OCI-LY7 (cell line): Measurements from ENCODE around the gene TP53INP2. TPM values are rescaled to one million over a fixed set of nuclear protein-coding genes. Genes with fewer than 3 reads are reported as not detected.

Experiments
- BruUV-seq: library from RNA; stranded (reverse); fragments of 400-500 nt; replicated peaks from 2 replicates; lab custom pipeline; 2021; lab: Mats Ljungman, UMichigan
- CTCF ChIA-PET: fragments of 300-600 bp; sonication (Branson Sonifier 250); formaldehyde crosslinking; loops from one replicate; lab custom pipeline; 2022; ENCODE audit warnings: antibody characterized with exemption; ENCODE audit not compliant: unreplicated experiment; lab: Charles Lee
- POLR2A ChIA-PET: fragments of 300-600 bp; sonication (Branson Sonifier 250); formaldehyde crosslinking; loops from one replicate; lab custom pipeline; 2022; ENCODE audit warnings: antibody characterized with exemption; lab: Charles Lee
- DNase-seq: peaks from one replicate; pipeline ENCODE4 v3.0.0-alpha.2; 2015; ENCODE audit warnings: low spot score
- H2AFZ ChIP-seq: fragments of 200-600 bp; sonication (generic), shearing (Covaris generic); 2 replicates; pipeline ENCODE4 v1.6.1; 2014; ENCODE audit warnings: mild to moderate bottlenecking, antibody characterized with exemption, low read length, moderate library complexity
- H3K27ac ChIP-seq: fragments of 200-600 bp; sonication (generic); 2 replicates; pipeline ENCODE4 v1.5.1; 2014; ENCODE audit warnings: mixed run types, low read depth, mild to moderate bottlenecking, moderate library complexity, low read length, inconsistent platforms; ENCODE audit not compliant: poor library complexity, severe bottlenecking
- H3K36me3 ChIP-seq: fragments of 200-600 bp; sonication (generic); 2 replicates; pipeline ENCODE4 v1.6.1; 2014; ENCODE audit warnings: mild to moderate bottlenecking, antibody characterized with exemption, low read length, moderate library complexity, mixed read lengths; ENCODE audit not compliant: insufficient read depth
- H3K4me1 ChIP-seq: fragments of 200-600 bp; sonication (generic); 2 replicates; pipeline ENCODE4 v1.5.1; 2014; ENCODE audit warnings: mild to moderate bottlenecking, low read length; ENCODE audit not compliant: insufficient read depth, poor library complexity, severe bottlenecking
- H3K4me2 ChIP-seq: fragments of 200-600 bp; sonication (generic); 2 replicates; pipeline ENCODE4 v1.6.1; 2014; ENCODE audit warnings: mild to moderate bottlenecking, low read length
- H3K4me3 ChIP-seq: fragments of 200-600 bp; sonication (generic); 2 replicates; pipeline ENCODE4 v1.5.1; 2014; ENCODE audit warnings: mild to moderate bottlenecking, low read depth, low read length; ENCODE audit not compliant: poor library complexity, severe bottlenecking
- H3K79me2 ChIP-seq: fragments of 200-600 bp; sonication (generic); 2 replicates; pipeline ENCODE4 v1.6.1; 2016; ENCODE audit warnings: low read depth, mild to moderate bottlenecking, low read length, moderate library complexity, mixed read lengths; ENCODE audit not compliant: insufficient read depth
- H3K9me2 ChIP-seq: fragments of 200-600 bp; sonication (generic); 2 replicates; pipeline ENCODE4 v1.6.1; 2016; ENCODE audit warnings: mild to moderate bottlenecking, low read length, mixed read lengths; ENCODE audit not compliant: insufficient read depth
- H3K9me3 ChIP-seq: fragments of 200-600 bp; sonication (generic); 2 replicates; pipeline ENCODE4 v1.6.1; 2014; ENCODE audit warnings: mild to moderate bottlenecking, mixed run types, low read length, mixed read lengths
- H4K20me1 ChIP-seq: fragments of 200-600 bp; sonication (generic); 2 replicates; pipeline ENCODE4 v1.6.1; 2014; ENCODE audit warnings: mild to moderate bottlenecking, antibody characterized with exemption, low read length, moderate library complexity, mixed read lengths; ENCODE audit not compliant: insufficient read depth
- EZH2phosphoT487 ChIP-seq: fragments of 200-600 bp; sonication (generic); IDR thresholded peaks from 2 replicates; pipeline ENCODE4 v1.6.1; 2018; ENCODE audit warnings: low read depth, borderline replicate concordance, mild to moderate bottlenecking, mixed run types, antibody characterized with exemption, low read length, moderate library complexity, mixed read lengths
- intact Hi-C: fragments of 100-400 bp; cut with micrococcal nuclease; formaldehyde crosslinking; loops from one replicate; pipeline ENCODE4 v1.10.0; 2022; ENCODE audit not compliant: unreplicated experiment
- total RNA-seq, 2 experiments: library from RNA; depleted of rRNA in 1 of 2; stranded (reverse); fragments of >200 nt in 1 of 2; shearing (Covaris generic) in 1 of 2; gene quantifications; 2 replicates each; pipeline ENCODE4 v1.2.3, GENCODE V29; 2014 to 2022
- TF ChIP-seq, protein P1 (sequence below): fragments of 200-600 bp; sonication (generic); conservative IDR thresholded peaks from 2 replicates; pipeline ENCODE4 v1.5.1; 2014; ENCODE audit warnings: mild to moderate bottlenecking, antibody characterized with exemption, low read length, moderate library complexity, mixed read lengths

TP53INP2 gene
- total RNA-seq, 2 experiments from 2014 or later = 0.73 to 7.9 TPM

DNA sequence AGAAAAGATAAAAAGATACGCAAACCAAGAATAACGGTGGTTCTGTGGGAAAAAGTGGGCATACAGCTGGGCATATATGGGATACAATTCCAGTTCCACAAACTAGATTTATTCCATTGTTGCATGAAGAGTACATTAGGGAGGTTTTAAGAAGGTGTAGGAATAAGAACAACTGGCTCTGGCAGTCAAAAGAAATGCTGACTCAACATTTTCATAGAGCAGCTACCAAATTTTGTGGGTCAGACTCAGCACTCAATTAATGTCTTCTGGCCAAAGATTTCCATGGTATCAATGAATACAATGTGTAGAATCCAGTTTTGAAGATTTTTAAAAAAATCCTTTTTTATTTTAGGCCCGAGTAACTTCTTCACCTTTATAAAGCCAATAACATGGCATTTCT, 40.2 kb downstream of the TP53INP2 start:
- intact Hi-C loops = no loop called here
- ChIA-PET POLR2A (no interaction called here), CTCF (no interaction called here)
- Histone ChIP-seq H3K27ac (no peak overlapping the region), H3K9me3 (no peaks in the 10 kb centered on the region), H3K4me1 (no peaks in the 10 kb centered on the region), H4K20me1 (no peaks in the 10 kb centered on the region), H3K9me2 (no peaks in the 10 kb centered on the region), H3K36me3 (peaks cover 71% of the 10 kb centered on the region), H3K4me2 (no peak overlapping the region), H2AFZ (no peak overlapping the region), H3K4me3 (no peak overlapping the region), H3K79me2 (no peaks in the 10 kb centered on the region)
- BruUV-seq = no TSS peak
- DNase-seq = no peak
- TF ChIP-seq, protein P1, sequence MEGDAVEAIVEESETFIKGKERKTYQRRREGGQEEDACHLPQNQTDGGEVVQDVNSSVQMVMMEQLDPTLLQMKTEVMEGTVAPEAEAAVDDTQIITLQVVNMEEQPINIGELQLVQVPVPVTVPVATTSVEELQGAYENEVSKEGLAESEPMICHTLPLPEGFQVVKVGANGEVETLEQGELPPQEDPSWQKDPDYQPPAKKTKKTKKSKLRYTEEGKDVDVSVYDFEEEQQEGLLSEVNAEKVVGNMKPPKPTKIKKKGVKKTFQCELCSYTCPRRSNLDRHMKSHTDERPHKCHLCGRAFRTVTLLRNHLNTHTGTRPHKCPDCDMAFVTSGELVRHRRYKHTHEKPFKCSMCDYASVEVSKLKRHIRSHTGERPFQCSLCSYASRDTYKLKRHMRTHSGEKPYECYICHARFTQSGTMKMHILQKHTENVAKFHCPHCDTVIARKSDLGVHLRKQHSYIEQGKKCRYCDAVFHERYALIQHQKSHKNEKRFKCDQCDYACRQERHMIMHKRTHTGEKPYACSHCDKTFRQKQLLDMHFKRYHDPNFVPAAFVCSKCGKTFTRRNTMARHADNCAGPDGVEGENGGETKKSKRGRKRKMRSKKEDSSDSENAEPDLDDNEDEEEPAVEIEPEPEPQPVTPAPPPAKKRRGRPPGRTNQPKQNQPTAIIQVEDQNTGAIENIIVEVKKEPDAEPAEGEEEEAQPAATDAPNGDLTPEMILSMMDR = no peak
- TF ChIP-seq EZH2phosphoT487 = no peak

DNA sequence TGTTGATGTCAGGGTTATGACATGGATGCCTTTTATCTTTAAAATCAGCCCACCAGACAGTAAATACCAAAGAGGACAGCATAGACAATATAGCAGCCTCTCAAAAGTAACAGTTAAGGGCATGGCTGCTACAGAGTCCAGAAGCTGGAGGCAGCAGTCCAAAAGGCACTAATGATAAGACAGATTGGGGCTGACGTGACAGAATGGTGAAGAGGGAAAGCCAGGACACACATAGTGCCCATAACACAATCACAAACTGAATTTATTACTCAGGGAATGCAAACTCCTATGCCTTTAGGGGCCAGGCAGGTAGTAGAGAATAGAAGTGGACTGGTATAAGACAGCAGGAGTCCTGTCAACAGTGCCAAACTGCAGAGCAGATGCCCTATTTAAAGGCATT, 40.7 kb downstream of the TP53INP2 start:
- no peak overlapping the region for H2AFZ ChIP-seq
- no peak overlapping the region for H3K4me3 ChIP-seq
- DNase-seq = no peak
- TF ChIP-seq, protein P1 = no peak
- no peak for TF ChIP-seq EZH2phosphoT487
- no peaks in the 10 kb centered on the region for H4K20me1 ChIP-seq
- no peaks in the 10 kb centered on the region for H3K9me3 ChIP-seq
- H3K4me1 ChIP-seq = no peaks in the 10 kb centered on the region
- H3K36me3 ChIP-seq = peaks cover 76% of the 10 kb centered on the region
- ChIA-PET POLR2A (no interaction called here), CTCF (no interaction called here)
- H3K27ac ChIP-seq = no peak overlapping the region
- no peak overlapping the region for H3K4me2 ChIP-seq
- H3K9me2 ChIP-seq = no peaks in the 10 kb centered on the region
- intact Hi-C loops = no loop called here
- no TSS peak for BruUV-seq
- no peaks in the 10 kb centered on the region for H3K79me2 ChIP-seq

DNA sequence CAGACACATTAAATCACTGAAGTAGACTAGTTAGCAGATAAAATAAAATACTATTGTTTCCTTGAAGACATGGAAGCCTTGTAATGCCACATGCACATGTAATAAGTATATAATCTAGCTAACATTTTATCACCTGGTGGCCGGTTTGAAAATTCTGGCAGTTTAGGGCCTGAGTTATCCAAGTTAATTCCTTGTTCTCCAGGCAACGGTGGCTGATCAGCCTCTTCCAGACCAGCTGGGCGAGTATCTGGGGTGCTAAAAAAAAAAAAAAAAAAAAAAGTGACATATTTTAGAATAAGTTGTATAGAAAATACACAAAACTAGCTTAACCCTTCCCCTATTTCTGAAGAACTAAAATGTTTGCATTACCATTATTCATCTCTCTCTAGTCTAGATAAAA, 42.5 kb downstream of the TP53INP2 start:
- BruUV-seq = no TSS peak
- ChIA-PET CTCF (no interaction called here), POLR2A (interaction anchor here (0.7 kb wide), 1 partner anchor 9 kb away, joined by 8 read pairs; no protein-coding TSS in a partner anchor)
- Histone ChIP-seq H3K9me3 (no peaks in the 10 kb centered on the region), H3K36me3 (peaks cover 80% of the 10 kb centered on the region), H3K9me2 (no peaks in the 10 kb centered on the region), H3K79me2 (no peaks in the 10 kb centered on the region), H3K4me2 (no peak overlapping the region), H3K4me1 (no peaks in the 10 kb centered on the region), H2AFZ (no peak overlapping the region), H4K20me1 (no peaks in the 10 kb centered on the region), H3K4me3 (no peak overlapping the region), H3K27ac (no peak overlapping the region)
- TF ChIP-seq EZH2phosphoT487 = no peak
- TF ChIP-seq, protein P1 = no peak
- no peak for DNase-seq
- intact Hi-C loops = no loop called here
